OCI-LY1 (cell line): Measurements from ENCODE around the gene DOCK7.

Source experiments
- H2AFZ ChIP-seq: fragments of 200-600 bp; sonication (generic), shearing (Covaris generic); 2 replicates; pipeline ENCODE4 v1.6.0; 2014; ENCODE audit warnings: antibody characterized with exemption, mild to moderate bottlenecking, low read length
- H3F3A ChIP-seq: fragments of 200-600 bp; sonication (generic), shearing (Covaris generic); 2 replicates; pipeline ENCODE4 v1.6.0; 2014; ENCODE audit warnings: mild to moderate bottlenecking, antibody characterized with exemption, low read length, moderate library complexity; ENCODE audit not compliant: insufficient read depth
- H3K27ac ChIP-seq: fragments of 200-600 bp; sonication (generic); 2 replicates; pipeline ENCODE4 v1.5.1; 2014; ENCODE audit warnings: low read length, mixed run types, mild to moderate bottlenecking, low read depth; ENCODE audit not compliant: poor library complexity, severe bottlenecking
- H3K27me3 ChIP-seq: fragments of 200-600 bp; sonication (generic); 2 replicates; pipeline ENCODE4 v1.6.0; 2014; ENCODE audit warnings: antibody characterized with exemption, mild to moderate bottlenecking, low read length, moderate library complexity; ENCODE audit not compliant: insufficient read depth
- H3K36me3 ChIP-seq: fragments of 200-600 bp; sonication (generic); 2 replicates; pipeline ENCODE4 v1.6.1; 2014; ENCODE audit warnings: mild to moderate bottlenecking, antibody characterized with exemption, low read length, moderate library complexity, mixed read lengths; ENCODE audit not compliant: insufficient read depth
- H3K4me1 ChIP-seq: fragments of 200-600 bp; sonication (generic); 2 replicates; pipeline ENCODE4 v1.5.1; 2014; ENCODE audit warnings: mild to moderate bottlenecking, low read length, moderate library complexity; ENCODE audit not compliant: insufficient read depth, severe bottlenecking
- H3K4me2 ChIP-seq: fragments of 200-600 bp; sonication (generic), shearing (Covaris generic); 2 replicates; pipeline ENCODE4 v1.6.1; 2014; ENCODE audit warnings: low read length
- H3K4me3 ChIP-seq: fragments of 200-600 bp; sonication (generic); 2 replicates; pipeline ENCODE4 v1.5.1; 2014; ENCODE audit warnings: low read length, low read depth, mild to moderate bottlenecking, mixed read lengths; ENCODE audit not compliant: poor library complexity, severe bottlenecking
- H3K79me2 ChIP-seq: fragments of 200-600 bp; shearing (Covaris generic); 2 replicates; pipeline ENCODE4 v1.6.1; 2016; ENCODE audit warnings: mixed run types, low read length, mixed read lengths; ENCODE audit not compliant: insufficient read depth
- H3K9ac ChIP-seq: fragments of 200-600 bp; sonication (generic), shearing (Covaris generic); 2 replicates; pipeline ENCODE4 v1.6.1; 2014; ENCODE audit warnings: mild to moderate bottlenecking, low read length, mixed read lengths
- H3K9me2 ChIP-seq: fragments of 200-600 bp; sonication (generic), shearing (Covaris generic); 2 replicates; pipeline ENCODE4 v1.6.1; 2014; ENCODE audit warnings: low read depth, mild to moderate bottlenecking, low read length, mixed read lengths
- H3K9me3 ChIP-seq: fragments of 200-600 bp; shearing (Covaris generic); 2 replicates; pipeline ENCODE4 v1.6.1; 2014; ENCODE audit warnings: low read length, mixed read lengths
- H4K20me1 ChIP-seq: fragments of 200-600 bp; sonication (generic), shearing (Covaris generic); 2 replicates; pipeline ENCODE4 v1.6.0; 2016; ENCODE audit warnings: mild to moderate bottlenecking, low read length; ENCODE audit not compliant: insufficient read depth
- CTCF ChIP-seq: fragments of 200-600 bp; sonication (generic), shearing (Covaris generic); IDR thresholded peaks from 2 replicates; pipeline ENCODE4 v1.5.1; 2017; ENCODE audit warnings: mild to moderate bottlenecking, antibody characterized with exemption, low read length, moderate library complexity, mixed read lengths
- EZH2 ChIP-seq: fragments of 200-600 bp; sonication (generic), shearing (Covaris generic); IDR thresholded peaks from 2 replicates; pipeline ENCODE4 v1.8.0; 2017; ENCODE audit warnings: borderline replicate concordance, mixed run types, mild to moderate bottlenecking, antibody characterized with exemption, low read length, moderate library complexity, mixed read lengths

The DOCK7 gene

DNA sequence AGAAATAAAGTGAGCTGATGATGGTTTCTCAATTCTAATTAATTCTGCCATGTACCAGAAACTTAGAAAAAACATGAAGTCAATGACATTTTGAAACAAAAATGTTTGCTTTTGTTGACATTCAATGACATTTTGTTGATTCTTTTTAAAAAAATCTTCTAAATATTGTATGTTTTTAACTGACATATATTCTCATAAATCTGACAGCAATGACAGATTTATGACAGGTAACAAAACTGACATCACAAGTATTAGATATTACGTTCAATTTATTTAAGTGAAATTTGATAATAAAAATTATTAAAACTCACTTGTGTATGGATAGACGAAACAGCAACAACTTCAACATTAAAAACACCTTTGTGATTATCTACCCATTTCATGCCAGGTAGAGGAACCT, 126.9 kb downstream of the DOCK7 start:
- Histone ChIP-seq H3K79me2 (no peaks in the 10 kb centered on the region), H2AFZ (no peak overlapping the region), H3F3A (no peaks in the 10 kb centered on the region), H3K27me3 (no peaks in the 10 kb centered on the region), H3K4me3 (no peak overlapping the region), H4K20me1 (no peaks in the 10 kb centered on the region), H3K9ac (no peak overlapping the region), H3K9me3 (no peaks in the 10 kb centered on the region), H3K36me3 (no peaks in the 10 kb centered on the region), H3K4me1 (no peaks in the 10 kb centered on the region), H3K9me2 (no peaks in the 10 kb centered on the region), H3K4me2 (no peak overlapping the region), H3K27ac (no peak overlapping the region)
- TF ChIP-seq EZH2 = no peak
- TF ChIP-seq CTCF = no peak

- H3K79me2 ChIP-seq = no peaks in the 10 kb centered on the region
- H3K9me2 ChIP-seq = no peaks in the 10 kb centered on the region
- no peaks in the 10 kb centered on the region for H3K4me1 ChIP-seq
- no peak overlapping the region for H3K27ac ChIP-seq
- TF ChIP-seq CTCF (no peak), EZH2 (no peak)
- H3K36me3 ChIP-seq = no peaks in the 10 kb centered on the region
- H3K4me3 ChIP-seq = no peak overlapping the region
- no peak overlapping the region for H3K9ac ChIP-seq
- no peak overlapping the region for H2AFZ ChIP-seq
- H3F3A ChIP-seq = no peaks in the 10 kb centered on the region
- no peaks in the 10 kb centered on the region for H4K20me1 ChIP-seq
- H3K27me3 ChIP-seq = no peaks in the 10 kb centered on the region
- H3K9me3 ChIP-seq = no peaks in the 10 kb centered on the region
- H3K4me2 ChIP-seq = no peak overlapping the region
These were observed 143.6 kb downstream of the DOCK7 start for GRCh38 chr1:62544570-62544969.

- H3K4me3 ChIP-seq = no peak overlapping the region
- H3K9me2 ChIP-seq = no peaks in the 10 kb centered on the region
- no peaks in the 10 kb centered on the region for H3K4me1 ChIP-seq
- H3K79me2 ChIP-seq = no peaks in the 10 kb centered on the region
- no peaks in the 10 kb centered on the region for H3K27me3 ChIP-seq
- H3K9ac ChIP-seq = no peak overlapping the region
- H3K9me3 ChIP-seq = no peaks in the 10 kb centered on the region
- no peaks in the 10 kb centered on the region for H3F3A ChIP-seq
- H2AFZ ChIP-seq = no peak overlapping the region
- H3K27ac ChIP-seq = no peak overlapping the region
- no peaks in the 10 kb centered on the region for H3K36me3 ChIP-seq
- H3K4me2 ChIP-seq = no peak overlapping the region
- TF ChIP-seq CTCF = no peak
- H4K20me1 ChIP-seq = no peaks in the 10 kb centered on the region
These were observed 147.1 kb downstream of the DOCK7 start for GRCh38 chr1:62541048-62541447.
